Inflammatory macrophage treated with lipopolysaccharide for 1 hour (primary cell): ENCODE results near the gene HOXA4.

Experiments
- DNase-seq, 2 donors: peaks; one replicate each; pipeline ENCODE4 v3.0.0-alpha.2; 2020 to 2022

The HOXA4 gene

DNA sequence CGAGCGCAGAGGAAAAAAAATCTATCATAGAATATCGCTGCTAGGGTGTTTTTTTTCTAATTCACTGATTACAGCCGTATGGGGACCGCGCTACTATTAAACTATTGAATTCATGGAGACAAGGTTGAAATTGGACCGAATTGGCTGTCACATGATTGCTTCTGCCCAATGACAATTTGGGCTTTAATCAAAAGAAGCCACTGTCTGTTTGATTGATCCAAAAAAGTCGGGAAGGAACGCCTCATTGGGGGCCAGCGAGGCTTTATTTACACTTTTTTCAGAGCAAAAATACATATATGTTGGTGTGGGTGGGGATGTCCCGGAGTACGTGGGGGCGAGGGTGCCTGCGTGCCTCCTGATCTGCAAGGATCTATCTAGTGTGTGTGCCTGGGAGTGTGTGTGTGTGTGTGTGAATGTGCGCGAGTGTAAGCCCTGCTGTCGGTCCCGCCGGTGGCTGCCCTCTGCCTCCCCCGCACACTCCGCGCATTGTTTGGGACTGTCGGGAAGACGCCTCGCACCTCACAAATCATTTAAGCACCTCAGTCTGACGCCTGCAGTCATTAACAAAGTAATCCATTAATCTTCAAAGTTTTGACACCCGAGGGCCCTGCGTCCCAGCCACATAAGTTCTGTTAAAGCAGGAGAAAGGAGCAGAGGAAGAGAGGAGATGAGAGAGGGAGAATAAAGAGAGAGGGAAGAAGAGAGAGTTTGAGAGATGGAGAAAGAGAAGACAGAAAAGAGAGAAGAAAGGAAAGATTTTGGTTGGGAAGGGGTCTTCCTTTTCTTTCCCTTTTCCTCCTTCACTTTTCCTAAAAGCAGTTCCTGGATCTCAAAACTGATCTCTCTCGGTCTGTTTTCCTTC is 27.7 kb downstream of the HOXA4 start, which contains the start of gene HOXA2:
HOXA2 (minus strand) TSS at position 103 of the 862 bp plus-strand sequence. CDS start 183 bp downstream, outside the sequence.
- no peak for DNase-seq

DNA sequence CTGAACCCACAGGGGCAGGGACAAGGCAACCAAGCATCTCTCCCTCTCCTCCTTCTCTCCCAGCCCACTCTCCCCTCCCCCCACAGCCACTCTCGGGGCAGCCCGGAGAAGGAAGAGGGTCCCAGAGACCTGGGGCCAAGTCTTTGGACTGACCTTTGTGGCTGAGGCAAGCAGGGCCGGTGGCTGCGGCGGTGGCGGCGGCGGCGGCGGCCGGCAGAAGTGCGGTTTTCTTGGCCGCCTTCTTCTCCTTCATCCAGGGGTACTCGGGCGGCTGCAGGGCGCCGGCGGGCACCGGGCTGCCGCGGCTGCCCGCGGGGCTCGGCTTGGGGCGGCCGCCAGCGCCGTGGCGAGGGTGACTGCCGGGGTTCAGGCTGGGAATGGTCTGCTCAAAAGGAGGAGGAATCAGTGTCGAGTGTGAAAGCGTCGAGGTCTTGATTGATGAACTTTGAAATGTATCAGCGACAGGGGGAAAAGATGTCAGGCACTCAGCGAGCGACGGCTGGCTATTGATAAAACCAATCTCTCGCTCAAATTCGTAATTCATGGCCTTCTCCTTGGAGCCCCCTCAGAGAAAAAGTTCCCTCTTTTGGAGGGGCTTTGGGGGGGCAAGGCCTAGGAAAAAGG is 28.5 kb downstream of the HOXA4 start:
- no peak for DNase-seq

DNA sequence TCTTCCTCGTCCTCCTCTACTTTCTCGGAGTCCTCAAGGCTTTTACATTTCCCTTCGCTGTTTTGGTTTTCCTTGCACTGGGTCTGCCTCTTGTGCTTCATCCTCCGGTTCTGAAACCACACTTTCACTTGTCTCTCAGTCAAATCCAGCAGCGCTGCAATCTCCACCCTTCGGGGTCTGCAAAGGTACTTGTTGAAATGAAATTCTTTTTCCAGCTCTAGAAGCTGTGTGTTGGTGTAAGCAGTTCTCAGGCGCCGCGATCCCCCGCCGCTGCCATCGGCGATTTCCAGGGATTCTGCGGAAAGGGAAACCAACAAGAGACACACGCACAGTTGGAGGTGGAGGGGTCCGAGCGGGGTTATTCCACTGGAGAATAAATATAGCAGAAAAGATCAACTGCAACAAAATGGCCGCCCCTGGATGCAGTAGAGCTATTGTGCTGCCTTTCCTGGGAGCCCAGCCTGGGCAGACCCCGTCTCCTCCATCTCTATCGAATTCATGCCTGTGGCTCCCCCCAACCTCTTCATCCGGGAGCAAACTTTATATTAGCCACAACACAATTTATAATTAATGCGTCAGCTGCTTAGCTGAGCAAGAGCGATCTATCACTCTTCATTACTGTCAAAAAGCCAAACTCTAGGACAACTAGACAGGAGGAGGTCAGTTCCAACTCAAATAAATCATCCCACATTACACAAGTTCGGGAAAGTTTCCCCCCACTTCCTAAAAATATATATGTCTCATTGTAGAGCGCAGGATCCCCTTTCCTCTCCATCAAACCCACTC is 29.2 kb downstream of the HOXA4 start:
- DNase-seq = no peak

DNA sequence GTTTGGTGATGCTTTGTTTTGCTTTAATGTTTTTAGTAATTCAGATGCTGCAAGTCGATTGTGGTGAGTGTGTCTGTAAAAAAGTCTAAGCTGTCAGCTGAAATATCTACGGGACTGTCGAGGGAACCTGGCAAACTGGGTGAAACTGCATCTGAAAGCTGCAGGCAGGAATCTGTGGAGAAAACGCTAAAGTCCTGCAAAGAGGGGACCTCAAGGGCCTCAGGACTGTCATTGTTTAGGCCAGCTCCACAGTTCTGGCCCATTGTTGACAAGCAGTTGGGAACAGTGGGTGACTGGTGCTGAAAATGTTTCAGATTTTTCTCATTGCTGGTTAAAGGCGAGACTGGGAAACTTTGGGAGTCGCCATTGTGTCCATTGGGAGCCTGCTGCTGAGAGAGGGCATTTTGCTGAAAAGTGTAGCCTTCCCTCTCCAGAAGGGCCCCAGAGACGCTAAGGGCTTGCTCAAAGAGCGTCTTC is 29.8 kb downstream of the HOXA4 start:
- no peak for DNase-seq

DNA sequence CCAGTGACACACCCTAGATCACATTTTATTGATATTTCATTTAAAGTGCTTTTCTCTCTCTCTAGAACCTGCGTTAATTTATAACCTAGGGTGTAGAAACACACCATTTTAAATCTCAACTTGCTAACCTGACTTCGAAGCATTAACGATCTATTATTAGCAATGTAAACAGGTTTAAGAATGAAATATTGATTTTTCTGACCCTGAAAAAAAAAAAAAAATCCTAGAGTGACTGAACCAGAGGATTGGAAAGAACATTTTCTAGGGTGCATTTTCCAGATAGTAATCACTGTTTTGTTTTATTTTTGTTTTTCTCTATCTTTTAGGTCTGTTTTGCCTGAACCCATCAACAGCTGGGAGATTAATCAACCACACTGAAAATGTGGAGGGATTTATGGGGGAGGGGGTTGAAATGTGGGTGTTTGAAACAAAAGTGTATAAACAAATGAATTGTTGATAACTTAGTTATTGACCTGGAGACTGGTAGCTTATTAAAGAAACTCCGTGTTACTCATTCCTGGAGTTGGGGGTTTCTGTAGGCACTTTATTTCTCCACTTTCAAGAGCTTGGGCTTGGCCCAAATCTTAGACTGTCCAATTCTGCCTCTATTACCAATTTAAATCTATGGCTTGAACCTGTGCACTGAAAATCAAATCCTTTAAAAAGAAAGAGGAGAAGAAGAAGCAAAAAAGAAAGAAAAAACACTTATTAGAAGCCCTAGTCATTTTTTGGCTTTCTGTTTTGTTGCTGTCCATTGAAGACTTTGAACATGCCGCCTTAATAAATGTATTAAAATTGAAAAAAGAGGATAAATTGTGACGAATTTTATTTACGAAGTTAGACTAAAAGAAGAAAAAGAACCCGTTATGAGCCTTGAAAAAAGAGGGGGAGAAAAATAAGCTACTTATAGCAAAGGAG is 30.8 kb downstream of the HOXA4 start:
- DNase-seq = no peak

DNA sequence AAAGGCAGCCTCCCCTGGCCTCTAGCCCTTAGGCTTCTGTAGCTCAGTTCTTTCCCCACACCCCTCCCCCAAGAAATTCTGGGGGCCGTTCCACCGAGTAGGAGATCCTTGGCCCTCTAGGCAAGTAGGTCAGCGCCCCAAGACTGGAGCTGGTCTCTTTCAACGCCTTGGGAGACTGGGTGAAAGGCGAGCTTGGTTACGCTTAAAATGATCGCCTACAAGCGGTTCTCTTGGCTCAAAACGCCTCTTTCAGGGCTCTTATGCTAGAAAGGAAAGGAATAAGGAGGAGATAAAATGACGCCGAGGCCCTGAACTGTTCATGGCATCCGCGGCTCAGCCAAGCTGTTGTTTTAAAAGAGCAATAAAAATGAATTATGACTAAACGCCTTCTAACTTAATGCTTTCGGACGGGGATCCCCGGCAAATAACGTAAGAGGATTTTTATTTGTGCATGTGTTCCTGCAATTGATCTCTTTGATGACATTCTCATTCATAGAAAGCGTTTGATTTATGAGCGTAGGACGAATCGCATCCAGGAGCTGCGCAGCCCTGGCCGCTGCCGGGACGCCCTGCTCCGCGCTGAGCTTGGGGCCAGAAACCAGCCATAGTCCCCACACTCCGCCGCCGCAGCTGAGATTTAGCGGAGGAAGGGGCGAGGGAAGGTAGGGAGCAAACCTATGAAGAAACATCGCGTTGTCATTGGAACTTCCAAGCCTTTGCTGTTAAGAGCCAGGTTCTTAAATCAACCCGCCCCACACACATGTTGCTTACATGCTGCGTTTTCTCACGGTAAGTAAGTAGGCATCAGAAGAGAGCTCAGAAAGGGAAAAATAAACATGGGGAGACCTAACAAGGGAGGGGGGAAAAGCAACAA is 31.7 kb downstream of the HOXA4 start:
- DNase-seq = no peak

DNA sequence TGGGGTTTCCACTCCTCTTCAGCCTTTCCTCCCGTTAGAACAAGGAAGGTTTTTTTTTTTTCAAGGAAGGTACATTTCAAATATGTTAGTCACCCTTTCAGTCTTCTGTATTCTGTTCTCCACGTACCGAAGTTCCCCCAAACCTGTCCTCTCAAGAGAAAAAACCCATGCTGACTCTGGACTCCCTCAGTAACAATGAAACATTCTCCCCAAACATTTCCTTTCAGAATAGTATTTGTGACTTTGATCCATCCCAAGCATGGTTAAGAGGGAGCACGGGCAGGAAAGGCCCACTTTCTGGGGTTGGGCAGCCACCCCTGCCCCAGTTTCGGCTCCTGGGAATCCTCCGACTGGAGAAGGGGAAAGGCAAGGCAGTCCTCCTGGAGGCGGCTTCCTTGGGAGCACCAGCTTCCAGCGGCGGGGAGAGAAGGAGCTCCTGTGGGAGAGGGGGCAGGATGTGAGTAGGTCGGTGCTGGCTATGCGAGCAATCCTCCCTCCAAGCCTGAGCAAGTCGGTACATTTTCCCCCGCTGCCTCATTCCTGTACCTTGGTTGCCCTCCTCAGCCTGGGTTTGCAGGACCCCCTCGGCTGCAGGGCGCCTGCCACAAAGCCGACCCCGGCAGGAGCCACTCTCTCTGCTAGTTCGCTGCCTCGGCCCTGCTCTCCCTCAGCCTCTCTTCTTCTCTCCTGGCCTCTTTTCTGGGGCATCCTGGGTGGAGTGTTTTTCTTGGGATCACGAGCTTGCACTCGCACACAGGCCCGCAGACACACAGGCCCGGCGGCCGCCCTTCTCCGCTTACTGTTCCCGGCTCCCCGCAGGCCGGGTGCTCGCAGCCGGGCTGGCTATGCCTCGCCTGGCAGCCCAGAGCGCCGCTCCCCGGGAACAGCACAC is 32.6 kb downstream of the HOXA4 start:
- DNase-seq = no peak

DNA sequence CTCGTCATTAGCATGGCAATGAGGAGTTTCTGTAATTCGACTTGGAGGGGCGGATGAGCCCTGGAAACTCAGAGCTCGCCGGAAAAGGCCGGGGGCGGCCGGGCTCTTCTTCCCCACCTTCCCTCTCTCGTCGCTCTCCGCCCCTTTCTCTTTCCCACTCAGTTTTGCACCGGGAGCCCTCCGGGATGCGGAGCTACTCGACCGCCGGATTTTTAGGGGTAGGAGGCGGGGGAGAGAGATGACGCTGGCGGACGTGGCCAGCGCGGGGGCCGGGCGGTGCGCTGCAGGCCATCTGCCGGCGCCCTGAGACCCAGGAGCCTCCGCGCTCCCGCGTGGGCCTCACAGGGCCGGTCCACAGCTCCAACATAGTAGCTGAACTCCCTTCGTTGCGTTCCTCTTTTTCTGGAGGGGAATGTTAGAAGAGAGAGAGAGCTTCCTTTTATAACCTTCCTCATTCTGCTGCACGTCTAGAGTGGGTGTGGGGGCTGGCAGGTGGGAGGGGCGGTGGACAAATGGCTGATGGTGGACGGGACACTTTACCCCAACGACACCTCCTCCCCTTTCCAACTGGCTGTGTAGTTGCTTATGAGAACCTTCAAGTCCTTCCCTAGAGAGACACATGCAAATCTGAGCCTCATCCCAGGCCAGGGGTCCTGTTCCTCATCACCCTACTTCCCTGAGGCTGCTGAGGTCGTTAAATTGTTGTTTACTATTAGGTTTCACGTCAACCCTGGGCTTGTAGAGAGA is 33.6 kb downstream of the HOXA4 start:
- DNase-seq = peak; percentile 77 to 88

DNA sequence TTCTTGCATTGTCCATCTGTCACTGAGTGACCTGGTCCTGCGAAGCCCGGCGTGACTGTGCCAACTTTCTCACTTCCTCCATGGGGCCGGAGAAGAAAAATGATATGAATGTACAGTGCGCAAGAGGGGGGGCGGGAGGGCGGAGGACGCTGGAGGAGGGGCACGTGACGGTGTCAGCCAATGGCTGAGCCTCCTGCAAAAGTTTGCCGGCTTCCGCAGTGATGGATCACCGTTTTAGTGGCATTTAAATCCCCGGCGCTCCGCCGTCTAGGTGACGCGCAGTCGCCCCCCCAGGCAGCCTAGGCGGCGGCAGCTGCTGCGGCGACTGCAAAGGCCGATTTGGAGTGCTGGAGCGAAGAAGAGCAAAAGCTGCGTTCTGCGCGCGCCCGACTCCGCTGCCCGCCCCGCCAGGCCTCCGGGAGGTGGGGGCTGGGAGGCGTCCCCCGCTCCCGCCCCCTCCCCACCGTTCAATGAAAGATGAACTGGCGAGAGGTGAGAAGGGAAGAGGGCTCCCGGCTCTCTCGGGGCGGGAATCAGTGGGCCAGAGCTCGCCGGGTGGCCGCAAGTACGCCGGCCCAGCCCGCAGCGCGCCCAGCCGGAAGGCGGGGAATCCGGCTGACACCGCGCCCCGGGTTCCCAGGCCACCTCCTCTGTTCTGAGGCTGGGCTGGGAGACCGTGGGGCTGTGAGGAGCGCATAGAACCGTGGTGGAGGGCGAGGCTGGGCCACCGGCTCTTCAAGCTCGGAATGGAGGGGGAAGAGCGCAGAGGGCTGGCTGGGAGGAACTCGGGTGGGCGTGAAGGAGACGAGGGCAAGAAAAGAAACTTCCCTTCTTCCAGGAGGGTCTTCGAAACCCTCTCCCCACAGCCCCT is 34.4 kb downstream of the HOXA4 start, which contains the start of gene HOXA1:
HOXA1 (minus strand) TSS at position 104 of the 871 bp plus-strand sequence; CDS start at position 16, 88 bp downstream.
- peak; percentile 77 to 79 for DNase-seq

DNA sequence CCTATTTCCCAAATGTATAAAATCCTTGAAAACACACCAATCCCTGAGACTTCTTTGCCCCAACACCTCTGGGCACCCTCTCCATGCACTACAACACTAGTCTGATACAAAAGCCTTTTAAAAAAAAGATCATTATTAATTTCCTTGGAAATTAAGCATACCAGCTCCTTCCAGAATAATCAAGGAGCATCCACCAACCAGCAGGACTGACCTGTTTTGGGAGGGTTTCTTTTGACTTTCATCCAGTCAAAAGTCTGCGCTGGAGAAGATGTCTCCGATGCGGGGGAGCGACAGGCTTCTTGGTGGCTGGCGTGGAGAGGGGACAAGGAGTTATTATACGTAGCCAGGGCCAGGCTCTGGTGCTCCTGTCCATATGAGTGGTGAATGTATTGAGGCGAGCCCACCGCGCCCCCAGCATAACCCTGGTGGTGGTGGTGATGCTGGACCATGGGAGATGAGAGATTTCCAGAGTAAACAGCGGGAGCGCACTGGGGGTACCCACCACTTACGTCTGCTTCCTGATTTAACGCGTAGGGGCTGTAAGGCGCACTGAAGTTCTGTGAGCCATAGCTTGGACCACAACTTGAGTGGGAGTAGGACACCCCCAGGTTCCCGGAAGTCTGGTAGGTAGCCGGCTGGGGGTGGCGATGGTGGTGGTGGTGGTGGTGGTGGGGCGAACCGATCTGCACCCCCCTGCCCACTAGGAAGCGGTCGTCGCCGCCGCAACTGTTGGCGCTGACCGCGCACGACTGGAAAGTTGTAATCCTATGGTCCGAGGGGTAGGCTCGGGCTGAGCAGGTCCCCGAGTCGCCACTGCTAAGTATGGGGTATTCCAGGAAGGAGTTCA is 35.3 kb downstream of the HOXA4 start:
- DNase-seq = no peak

DNA sequence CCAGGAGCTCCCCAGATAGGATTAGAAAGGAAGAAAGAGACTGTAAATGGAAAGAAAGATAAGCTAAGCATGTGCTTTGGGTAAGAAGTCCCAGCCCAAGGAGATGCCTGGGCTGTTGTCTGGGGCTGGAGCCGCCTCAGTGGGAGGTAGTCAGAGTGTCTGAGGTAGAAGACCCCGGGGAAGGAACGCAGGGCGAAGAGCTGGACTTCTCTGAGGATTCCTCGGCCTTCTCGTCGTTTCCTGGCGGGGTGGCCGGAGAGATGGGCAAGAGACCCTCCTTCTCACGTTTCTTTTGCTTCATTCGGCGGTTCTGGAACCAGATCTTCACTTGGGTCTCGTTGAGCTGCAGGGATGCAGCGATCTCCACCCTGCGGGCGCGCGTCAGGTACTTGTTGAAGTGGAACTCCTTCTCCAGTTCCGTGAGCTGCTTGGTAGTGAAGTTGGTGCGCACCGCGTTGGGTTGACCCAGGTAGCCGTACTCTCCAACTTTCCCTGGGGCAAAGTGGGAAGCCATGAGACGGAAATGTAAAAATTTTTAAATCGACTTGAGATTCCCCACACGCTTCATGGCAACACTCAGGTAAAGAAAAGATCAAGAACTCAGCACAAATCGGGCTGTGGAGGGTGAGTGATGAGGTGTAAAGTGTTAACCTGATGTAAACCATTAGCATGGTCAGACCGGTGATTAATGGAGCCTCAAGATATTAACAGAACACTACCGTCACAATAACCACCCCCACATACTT is 36.1 kb downstream of the HOXA4 start:
- no peak for DNase-seq

DNA sequence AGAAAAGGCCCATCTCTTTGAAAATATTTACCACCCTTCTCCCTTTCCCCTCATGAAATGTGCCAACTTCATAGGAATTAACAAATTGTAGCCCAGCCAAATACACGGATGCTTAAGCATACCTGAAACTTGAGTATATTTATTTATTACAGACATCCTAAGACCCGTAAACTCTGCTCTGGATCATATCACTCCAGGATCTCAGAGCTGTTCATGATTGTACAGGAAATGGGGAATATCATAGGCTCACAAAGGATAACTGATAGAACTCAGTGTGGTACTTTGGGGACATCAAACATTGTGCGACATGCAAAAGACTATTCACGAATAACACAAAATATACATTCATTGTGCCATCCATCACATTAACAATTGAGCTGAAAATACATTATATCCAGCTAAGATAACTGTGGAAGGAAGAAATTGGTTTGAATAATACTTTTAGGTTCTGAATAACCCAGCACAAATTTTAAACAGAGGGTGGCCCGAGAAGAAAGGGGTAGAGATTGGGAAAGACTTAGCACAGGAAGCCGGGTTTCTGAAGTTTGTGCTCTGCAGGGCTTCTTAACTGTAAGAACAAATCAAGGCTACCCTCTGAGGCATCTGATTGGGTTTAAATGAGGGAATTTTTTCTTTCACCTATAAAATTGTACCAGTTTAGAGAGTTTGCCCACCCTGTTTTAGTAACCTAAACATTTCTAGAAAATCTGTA is 37.2 kb downstream of the HOXA4 start:
- DNase-seq = no peak

DNA sequence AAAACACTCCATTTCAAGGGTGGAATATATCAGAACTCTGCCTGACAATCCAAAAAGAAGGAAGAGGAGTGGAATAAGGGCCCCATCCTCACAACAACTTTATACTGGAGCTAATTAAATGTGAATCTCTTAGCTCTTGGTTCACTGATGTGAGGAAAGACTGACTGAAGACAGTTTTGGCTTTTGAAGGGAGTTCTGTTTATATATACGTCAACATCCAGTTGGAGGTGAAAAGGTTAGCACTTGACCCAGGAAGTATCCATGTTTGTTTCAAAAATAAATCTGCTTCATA is 37.8 kb downstream of the HOXA4 start:
- DNase-seq = no peak

DNA sequence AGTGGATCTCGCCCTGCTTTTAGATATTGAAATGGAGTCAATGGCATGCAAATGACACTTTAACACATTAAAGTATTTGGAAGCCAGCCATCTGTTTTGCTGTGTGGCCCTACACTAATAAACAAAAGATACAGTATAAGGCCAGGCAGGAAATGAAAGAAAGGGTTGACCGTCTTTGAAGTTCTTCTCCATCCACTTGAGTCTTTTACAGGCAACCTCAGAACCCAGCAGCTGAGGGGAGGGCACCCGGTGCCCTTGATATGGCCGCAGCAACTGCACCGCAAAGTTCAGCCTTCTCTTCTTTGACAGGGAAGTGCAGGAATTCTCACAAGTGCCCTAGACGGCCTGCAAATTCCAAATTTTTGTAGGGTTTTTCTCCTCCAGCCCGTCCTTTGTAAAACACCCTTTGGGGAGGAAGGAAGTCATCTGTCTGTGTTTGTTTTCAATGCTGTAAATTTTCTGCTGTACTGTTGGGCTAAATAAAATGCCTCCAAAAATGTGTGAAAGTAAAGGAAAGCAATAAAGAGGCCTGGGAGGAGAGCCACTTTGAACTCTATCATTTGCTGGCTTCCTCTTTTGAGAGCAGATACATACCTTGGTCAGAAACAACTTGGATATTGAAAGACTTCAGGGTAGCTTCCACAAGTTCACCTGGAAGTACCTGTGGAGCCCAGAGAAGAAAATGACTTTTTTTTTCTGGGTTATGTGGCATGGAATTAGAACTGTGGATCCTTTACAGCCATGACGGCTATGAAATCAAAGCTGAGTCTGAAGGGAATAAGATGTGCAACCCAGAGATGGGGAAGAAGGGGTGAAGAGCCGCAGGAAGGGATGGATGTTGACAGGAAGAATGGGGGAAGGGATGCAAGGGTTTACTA is 38.4 kb downstream of the HOXA4 start:
- DNase-seq = no peak

DNA sequence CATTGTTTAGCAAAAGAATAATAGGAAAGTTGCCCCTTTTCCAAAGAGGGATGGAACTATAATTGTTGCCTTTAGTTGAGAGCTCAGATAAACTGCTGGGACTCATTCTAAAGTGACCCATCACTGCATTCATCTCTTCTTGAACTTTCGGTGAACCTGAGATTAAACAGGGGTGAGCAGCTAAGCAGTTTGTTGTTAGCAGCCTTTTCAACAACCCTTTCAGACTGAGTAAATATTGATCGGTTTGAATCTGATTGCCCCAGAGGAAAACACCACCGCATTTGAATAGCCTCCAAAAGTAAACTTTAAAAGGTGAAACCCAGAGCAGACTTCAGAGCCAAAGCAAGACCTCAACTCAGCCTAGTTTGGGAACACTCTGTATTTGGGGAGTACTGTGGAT is 39.5 kb downstream of the HOXA4 start:
- no peak for DNase-seq
